Heart left ventricle (tissue), 13 donors: ENCODE data around the gene GTF2E1.

ENCODE experiments used
- POLR2A ChIP-seq, 2 donors: fragments of 450-650 bp; IDR thresholded peaks; one replicate each; pipeline ENCODE4 v1.6.1; 2017; ENCODE audit warnings: antibody characterized with exemption in 2 of 2, mild to moderate bottlenecking in 2 of 2, moderate library complexity in 2 of 2
- TF ChIP-seq, protein P1 (sequence below), 12 donors: fragments of 200-600 bp; sonication (generic) in 4 of 12; IDR thresholded peaks; one replicate each; pipeline versions ENCODE4 v1.5.0 to v1.8.0; 2018 to 2022; ENCODE audit warnings: antibody characterized with exemption in 12 of 12, mild to moderate bottlenecking in 5 of 12
- donor health status: ischemic (EF 13 %, LVEDD 7.1; RV severe dilation, severe dysfunction).
- donor health status: DM: no; HTN: yes; CAD: no.
- donor health status: DM: no; HTN: no; CAD: no.
- donor health status: ischemic (EF 25% LVEDD 6.9; RV normal size, moderate dysfunction).
- donor health status: ischemic (EF 25% LVEDD 5.7; RV mildly dilated, moderate dysfunction).
- donor health status: ischemic (EF 35%, LVEDD 5.7; RV mildly dilated, moderate dysfunction).
- donor health status: nonischemic (EF 11% LVEDD 7.7; RV severe dilation, severe dysfunction).
- donor health status: DM: yes; HTN: yes; CAD: no.
- donor health status: PGD.
- donor health status: ischemic (EF 29% LVEDD 5.4; RV normal size, mild dysfunction).
- donor health status: nonischemic (EF 23%, LVEDD 6.1; RV moderate dilation, normal function).

DNA sequence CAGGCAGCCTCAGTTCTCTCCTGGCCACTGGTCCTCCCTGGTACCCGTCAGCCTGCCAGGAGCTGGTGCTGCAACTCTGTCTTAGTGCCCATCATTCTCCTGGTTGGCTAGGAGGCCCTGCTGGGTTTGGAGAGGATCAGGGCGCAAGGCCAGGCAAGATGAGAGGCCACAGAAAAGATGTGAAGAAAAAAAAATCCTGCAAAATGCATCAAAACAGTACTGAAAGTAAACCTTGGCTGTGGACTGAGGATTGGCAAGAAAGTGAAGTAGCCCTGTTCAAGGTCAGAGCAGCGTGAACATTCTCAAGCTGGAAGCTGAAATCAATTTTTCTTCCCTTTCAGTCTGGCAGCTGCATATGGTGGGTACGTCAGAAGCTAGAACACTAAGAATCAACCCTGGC, 74.2 kb downstream of the GTF2E1 start:
- TF ChIP-seq, protein P1, sequence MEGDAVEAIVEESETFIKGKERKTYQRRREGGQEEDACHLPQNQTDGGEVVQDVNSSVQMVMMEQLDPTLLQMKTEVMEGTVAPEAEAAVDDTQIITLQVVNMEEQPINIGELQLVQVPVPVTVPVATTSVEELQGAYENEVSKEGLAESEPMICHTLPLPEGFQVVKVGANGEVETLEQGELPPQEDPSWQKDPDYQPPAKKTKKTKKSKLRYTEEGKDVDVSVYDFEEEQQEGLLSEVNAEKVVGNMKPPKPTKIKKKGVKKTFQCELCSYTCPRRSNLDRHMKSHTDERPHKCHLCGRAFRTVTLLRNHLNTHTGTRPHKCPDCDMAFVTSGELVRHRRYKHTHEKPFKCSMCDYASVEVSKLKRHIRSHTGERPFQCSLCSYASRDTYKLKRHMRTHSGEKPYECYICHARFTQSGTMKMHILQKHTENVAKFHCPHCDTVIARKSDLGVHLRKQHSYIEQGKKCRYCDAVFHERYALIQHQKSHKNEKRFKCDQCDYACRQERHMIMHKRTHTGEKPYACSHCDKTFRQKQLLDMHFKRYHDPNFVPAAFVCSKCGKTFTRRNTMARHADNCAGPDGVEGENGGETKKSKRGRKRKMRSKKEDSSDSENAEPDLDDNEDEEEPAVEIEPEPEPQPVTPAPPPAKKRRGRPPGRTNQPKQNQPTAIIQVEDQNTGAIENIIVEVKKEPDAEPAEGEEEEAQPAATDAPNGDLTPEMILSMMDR (IDR thresholded peaks at IDR 0.05): no peak
- no peak for TF ChIP-seq POLR2A (IDR thresholded peaks at IDR 0.05)
